GM08714 (cell line): Measurements from ENCODE around the gene BAHD1.

Source experiments
- H3K4me3 ChIP-seq: fragments of 200-500 bp; sonication (Bioruptor generic); 2 replicates; pipeline ENCODE4 v1.5.1; 2014; ENCODE audit warnings: mild to moderate bottlenecking, low read length, inconsistent platforms
- ZNF274 ChIP-seq: IDR thresholded peaks from 2 replicates; pipeline ENCODE4 v1.6.1; 2012; ENCODE audit warnings: mild to moderate bottlenecking, low read depth, low read length

Gene BAHD1

GRCh38 chr15:40477642-40478327 lies 37.0 kb downstream of the BAHD1 start:
- TF ChIP-seq ZNF274: no peak

GRCh38 chr15:40479024-40479423 lies 38.3 kb downstream of the BAHD1 start:
- no peak for TF ChIP-seq ZNF274
- no peak overlapping the region for H3K4me3 ChIP-seq

More at GRCh38 chr15:40477642-40478327, 37.0 kb downstream of the BAHD1 start:
- no peak overlapping the region for H3K4me3 ChIP-seq

- TF ChIP-seq ZNF274: no peak
- H3K4me3 ChIP-seq: no peak overlapping the region
Measured at GRCh38 chr15:40481341-40482074, 40.8 kb downstream of the BAHD1 start.

- no peak overlapping the region for H3K4me3 ChIP-seq
- no peak for TF ChIP-seq ZNF274
Measured at GRCh38 chr15:40483919-40484318, 43.2 kb downstream of the BAHD1 start.

- H3K4me3 ChIP-seq: no peak overlapping the region
- no peak for TF ChIP-seq ZNF274
Measured at GRCh38 chr15:40486066-40486770, 45.5 kb downstream of the BAHD1 start.

GRCh38 chr15:40487816-40488682 lies 47.3 kb downstream of the BAHD1 start:
- H3K4me3 ChIP-seq: no peak overlapping the region
- no peak for TF ChIP-seq ZNF274

- no peak overlapping the region for H3K4me3 ChIP-seq
- no peak for TF ChIP-seq ZNF274
Measured at GRCh38 chr15:40489274-40490175, 48.8 kb downstream of the BAHD1 start.

GRCh38 chr15:40493089-40493840 lies 52.5 kb downstream of the BAHD1 start:
- no peak overlapping the region for H3K4me3 ChIP-seq
- no peak for TF ChIP-seq ZNF274

GRCh38 chr15:40495516-40495915 lies 54.8 kb downstream of the BAHD1 start:
- H3K4me3 ChIP-seq: no peak overlapping the region
- TF ChIP-seq ZNF274: no peak

- no peak for TF ChIP-seq ZNF274
- no peak overlapping the region for H3K4me3 ChIP-seq
Measured at GRCh38 chr15:40498418-40498817, 57.7 kb downstream of the BAHD1 start.

- no peak for TF ChIP-seq ZNF274
- no peak overlapping the region for H3K4me3 ChIP-seq
Measured at GRCh38 chr15:40498891-40499290, 58.1 kb downstream of the BAHD1 start.

- H3K4me3 ChIP-seq: no peak overlapping the region
- no peak for TF ChIP-seq ZNF274
Measured at GRCh38 chr15:40499931-40500330, 59.2 kb downstream of the BAHD1 start.
